ENCODE measurements around the gene UPK3A. TPM values are rescaled to one million over a fixed set of nuclear protein-coding genes. Genes with fewer than 3 reads are reported as not detected.

The UPK3A gene
- total RNA-seq, 1 experiment from 2014 or later, result not detected

GRCh38 chr22:45322873-45323525 lies 38.2 kb downstream of the UPK3A start:
- H3K27me3 ChIP-seq (ENCODE audit: control insufficient read depth, insufficient read depth, low read length), result no peaks in the 10 kb centered on the region
- H3K4me3 ChIP-seq (ENCODE audit: low read depth in 2 of 2, low read length in 2 of 2), result no peak overlapping the region
- ChIA-PET POLR2A (no interaction called here), CTCF (no interaction called here)
- intact Hi-C loops (cut with micrococcal nuclease; ENCODE audit: unreplicated experiment), result no loop called here
- ATAC-seq (no peak), DNase-seq (ENCODE audit: low read depth, low spot score) (no peak)
- TF ChIP-seq SIN3A (IDR thresholded peaks at IDR 0.05; ENCODE audit: borderline replicate concordance, insufficient read depth, low read depth, low read length), result no peak
- TF ChIP-seq, protein P1, sequence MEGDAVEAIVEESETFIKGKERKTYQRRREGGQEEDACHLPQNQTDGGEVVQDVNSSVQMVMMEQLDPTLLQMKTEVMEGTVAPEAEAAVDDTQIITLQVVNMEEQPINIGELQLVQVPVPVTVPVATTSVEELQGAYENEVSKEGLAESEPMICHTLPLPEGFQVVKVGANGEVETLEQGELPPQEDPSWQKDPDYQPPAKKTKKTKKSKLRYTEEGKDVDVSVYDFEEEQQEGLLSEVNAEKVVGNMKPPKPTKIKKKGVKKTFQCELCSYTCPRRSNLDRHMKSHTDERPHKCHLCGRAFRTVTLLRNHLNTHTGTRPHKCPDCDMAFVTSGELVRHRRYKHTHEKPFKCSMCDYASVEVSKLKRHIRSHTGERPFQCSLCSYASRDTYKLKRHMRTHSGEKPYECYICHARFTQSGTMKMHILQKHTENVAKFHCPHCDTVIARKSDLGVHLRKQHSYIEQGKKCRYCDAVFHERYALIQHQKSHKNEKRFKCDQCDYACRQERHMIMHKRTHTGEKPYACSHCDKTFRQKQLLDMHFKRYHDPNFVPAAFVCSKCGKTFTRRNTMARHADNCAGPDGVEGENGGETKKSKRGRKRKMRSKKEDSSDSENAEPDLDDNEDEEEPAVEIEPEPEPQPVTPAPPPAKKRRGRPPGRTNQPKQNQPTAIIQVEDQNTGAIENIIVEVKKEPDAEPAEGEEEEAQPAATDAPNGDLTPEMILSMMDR (IDR thresholded peaks at IDR 0.05), result no peak
- BruUV-seq (replicated peaks), result no TSS peak
- no peaks in the 10 kb centered on the region for H3K9me3 ChIP-seq (ENCODE audit: control insufficient read depth, insufficient read depth, low read depth, low read length)
- peaks cover 6% of the 10 kb centered on the region; the same call in 1 of the 2 replicates for H3K4me1 ChIP-seq (ENCODE audit: control insufficient read depth, insufficient read depth, low read length)
- H3K36me3 ChIP-seq (ENCODE audit: control insufficient read depth, insufficient read depth, low read length), result no peaks in the 10 kb centered on the region; the same call in 1 of the 2 replicates
- no peak overlapping the region for H3K27ac ChIP-seq (ENCODE audit: low read length)
- in situ Hi-C loops (cut with HindIII; ENCODE audit: low pct_unique_long_range_greater_than_20kb, low sequenced_read_pairs), result no loop called here

DNA sequence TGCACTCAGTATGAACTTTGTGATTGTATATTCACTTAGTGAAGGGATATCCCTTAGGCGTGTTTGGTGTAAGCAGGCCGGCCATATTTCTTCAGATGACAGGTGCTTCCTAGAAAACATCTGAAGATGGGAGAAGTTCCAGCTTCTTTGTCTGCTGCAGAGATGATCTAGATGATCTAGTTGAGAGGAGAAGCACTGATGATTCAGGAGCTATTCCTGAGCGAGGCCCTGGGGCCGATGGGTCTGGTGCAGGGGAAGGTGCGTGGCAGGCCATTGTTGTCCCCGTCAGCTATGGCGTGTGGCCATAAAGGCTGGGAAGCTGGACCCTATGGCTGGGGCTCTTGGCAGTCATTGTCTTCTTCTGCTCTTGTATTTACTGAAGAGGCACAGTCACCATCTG lies 38.9 kb downstream of the UPK3A start:
- CTCF ChIA-PET, result no interaction called here

More for the DNA sequence above, 38.9 kb downstream of the UPK3A start:
- DNase-seq (ENCODE audit: low read depth, low spot score) (no peak), ATAC-seq (no peak)
- Histone ChIP-seq H3K9me3 (ENCODE audit: control insufficient read depth, insufficient read depth, low read depth, low read length) (no peaks in the 10 kb centered on the region), H3K27me3 (ENCODE audit: control insufficient read depth, insufficient read depth, low read length) (no peaks in the 10 kb centered on the region), H3K4me3 (ENCODE audit: low read depth in 2 of 2, low read length in 2 of 2) (no peak overlapping the region), H3K4me1 (ENCODE audit: control insufficient read depth, insufficient read depth, low read length) (peaks cover under 1% of the 10 kb centered on the region; the same call in 1 of the 2 replicates), H3K27ac (ENCODE audit: low read length) (no peak overlapping the region), H3K36me3 (ENCODE audit: control insufficient read depth, insufficient read depth, low read length) (no peaks in the 10 kb centered on the region; the same call in 1 of the 2 replicates)
- intact Hi-C loops (cut with micrococcal nuclease; ENCODE audit: unreplicated experiment), result no loop called here
- no TSS peak for BruUV-seq (replicated peaks)
- TF ChIP-seq POLR2AphosphoS5 (IDR thresholded peaks at IDR 0.05; ENCODE audit: low read depth, low read length) (no peak), SIN3A (IDR thresholded peaks at IDR 0.05; ENCODE audit: borderline replicate concordance, insufficient read depth, low read depth, low read length) (no peak), TCF7L2 (IDR thresholded peaks at IDR 0.05; ENCODE audit: low read depth, low read length) (no peak), REST (IDR thresholded peaks at IDR 0.05; ENCODE audit: insufficient read depth in 1 of 2, low read depth in 2 of 2, low read length in 1 of 2) (no peak)
- TF ChIP-seq, protein P1 (IDR thresholded peaks at IDR 0.05), result no peak
- POLR2A ChIA-PET, result no interaction called here
- in situ Hi-C loops (cut with HindIII; ENCODE audit: low pct_unique_long_range_greater_than_20kb, low sequenced_read_pairs), result no loop called here
